Middle frontal gyrus (tissue), 1 donor: Measurements from ENCODE around the gene ACSF3.

Source experiments
- DNase-seq: peaks from one replicate; pipeline ENCODE4 v3.0.0-alpha.2; 2015; ENCODE audit warnings: low spot score; ENCODE audit errors: extremely low spot score

ACSF3 gene

GRCh38 chr16:89108416-89108815, 14.8 kb downstream of the ACSF3 start:
- no peak for DNase-seq

- no peak for DNase-seq
Measured at GRCh38 chr16:89110641-89111040, 17.0 kb downstream of the ACSF3 start.

- DNase-seq: no peak
Measured at GRCh38 chr16:89111263-89111662, 17.6 kb downstream of the ACSF3 start.

- no peak for DNase-seq
Measured at GRCh38 chr16:89112377-89113151, 18.9 kb downstream of the ACSF3 start.

GRCh38 chr16:89113152-89113547, 19.5 kb downstream of the ACSF3 start:
- DNase-seq: no peak

- DNase-seq: no peak
Measured at GRCh38 chr16:89113661-89114060, 20.0 kb downstream of the ACSF3 start.

- no peak for DNase-seq
Measured at GRCh38 chr16:89114159-89114981, 20.7 kb downstream of the ACSF3 start.

- DNase-seq: no peak
Measured at GRCh38 chr16:89115216-89115861, 21.7 kb downstream of the ACSF3 start.

- DNase-seq: no peak
Measured at GRCh38 chr16:89116341-89117226, 22.9 kb downstream of the ACSF3 start.

GRCh38 chr16:89117227-89117974, 23.7 kb downstream of the ACSF3 start:
- no peak for DNase-seq

- DNase-seq: no peak
Measured at GRCh38 chr16:89117975-89118289, 24.3 kb downstream of the ACSF3 start.

GRCh38 chr16:89118361-89119165, 24.9 kb downstream of the ACSF3 start:
- no peak for DNase-seq

GRCh38 chr16:89119166-89119621, 25.5 kb downstream of the ACSF3 start:
- DNase-seq: no peak

GRCh38 chr16:89119661-89120141, 26.0 kb downstream of the ACSF3 start:
- DNase-seq: no peak

GRCh38 chr16:89120281-89120680, 26.6 kb downstream of the ACSF3 start:
- no peak for DNase-seq

- DNase-seq: no peak
Measured at GRCh38 chr16:89120921-89121351, 27.3 kb downstream of the ACSF3 start.

GRCh38 chr16:89121691-89122321, 28.2 kb downstream of the ACSF3 start:
- DNase-seq: no peak

GRCh38 chr16:89122322-89122851, 28.7 kb downstream of the ACSF3 start:
- no peak for DNase-seq
